Activated naive CD4-positive, alpha-beta T cell (primary cell): Measurements from ENCODE around the gene TENT5C.

Experiments used
- DNase-seq, 4 experiments: peaks; one replicate each; lab custom pipeline; 2025; lab: John Stamatoyannopoulos, UW

TENT5C gene

DNA sequence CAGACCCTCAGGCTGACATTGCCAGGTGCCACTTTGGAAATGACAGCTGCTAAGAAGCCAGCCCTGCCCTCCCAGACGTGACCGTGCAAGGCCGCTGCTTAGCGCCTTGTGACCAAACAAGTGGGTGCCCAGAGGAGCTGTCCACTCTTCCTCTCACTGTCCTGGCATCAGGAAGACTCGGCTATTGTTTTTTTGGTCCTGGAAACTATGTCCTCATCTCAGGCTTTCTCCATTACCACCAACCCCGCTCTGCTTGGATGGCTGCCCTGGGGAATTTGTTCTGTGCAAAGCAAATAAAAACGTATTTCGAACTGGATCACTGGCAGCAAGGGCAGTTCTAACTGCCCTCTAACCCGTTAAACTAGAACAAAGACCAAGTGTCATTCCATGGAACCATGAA lies 13.7 kb upstream of the TENT5C start:
- DNase-seq = no peak

GRCh38 chr1:117594261-117594990 lies 11.4 kb upstream of the TENT5C start:
- DNase-seq = no peak

- no peak for DNase-seq
These were observed 9.7 kb upstream of the TENT5C start for GRCh38 chr1:117596023-117596720.

DNA sequence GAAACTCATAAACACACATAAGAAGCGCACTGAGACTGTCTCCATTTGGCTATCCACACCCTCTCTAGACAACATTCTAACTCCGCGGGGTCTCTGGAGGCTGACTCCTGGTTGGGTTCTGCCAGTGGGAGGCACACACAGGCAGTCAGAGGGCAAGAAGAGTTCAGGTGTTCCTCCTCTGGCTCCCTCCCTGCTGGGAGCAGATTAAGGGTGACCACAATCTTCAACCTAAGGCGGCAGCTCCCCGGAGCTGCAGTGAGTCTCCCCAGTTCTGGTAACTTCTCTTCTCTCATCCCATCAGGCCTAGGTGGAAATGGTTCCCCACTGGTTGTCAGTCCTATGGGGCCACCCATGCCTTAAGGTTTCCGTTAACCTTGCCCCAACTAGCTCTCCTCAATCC lies 7.4 kb upstream of the TENT5C start:
- DNase-seq = no peak

DNA sequence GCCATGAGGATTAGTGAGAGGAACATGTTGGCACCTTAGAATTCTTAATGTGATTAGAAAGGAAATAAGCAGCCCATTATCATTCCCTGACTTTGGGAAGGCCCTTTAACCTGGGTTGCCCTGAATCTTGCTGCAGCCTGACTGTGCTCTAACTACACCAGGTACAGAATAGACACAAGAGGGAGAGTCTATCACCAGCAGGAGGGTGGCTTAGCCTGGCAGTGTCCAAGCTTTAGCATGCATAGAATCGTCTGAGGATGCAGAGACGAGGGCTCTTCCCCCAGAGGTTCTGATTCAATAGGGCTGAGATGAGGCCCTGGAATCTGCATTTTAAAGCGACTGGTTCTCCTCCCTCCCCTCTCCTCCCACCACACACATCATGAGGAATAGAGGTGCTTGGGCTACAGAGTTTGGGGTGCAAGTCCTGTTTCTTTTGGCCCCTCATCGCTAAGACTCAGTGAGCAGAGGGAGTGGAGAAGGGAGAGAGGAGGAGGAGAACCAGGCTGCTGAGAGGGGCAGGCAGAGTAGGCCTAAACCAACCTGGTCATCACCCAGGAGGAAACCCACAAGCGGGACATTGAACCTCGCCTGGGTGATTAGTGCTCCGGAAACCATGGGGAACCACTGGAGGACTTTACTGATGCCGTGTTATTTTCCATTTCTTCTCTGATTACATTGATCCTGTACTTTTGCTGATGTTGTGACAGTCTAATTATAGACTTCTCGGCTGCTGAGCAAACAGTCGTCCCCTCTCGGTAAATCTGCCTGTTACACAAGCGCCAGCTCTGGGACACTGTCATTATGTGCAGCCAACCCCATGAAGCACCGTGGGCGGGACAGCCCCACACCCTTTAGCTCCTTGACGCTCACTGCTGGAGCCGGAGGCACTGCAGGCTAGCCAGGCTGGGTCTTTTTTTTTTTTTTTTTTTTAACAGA lies 6.3 kb upstream of the TENT5C start:
- DNase-seq = no peak

DNA sequence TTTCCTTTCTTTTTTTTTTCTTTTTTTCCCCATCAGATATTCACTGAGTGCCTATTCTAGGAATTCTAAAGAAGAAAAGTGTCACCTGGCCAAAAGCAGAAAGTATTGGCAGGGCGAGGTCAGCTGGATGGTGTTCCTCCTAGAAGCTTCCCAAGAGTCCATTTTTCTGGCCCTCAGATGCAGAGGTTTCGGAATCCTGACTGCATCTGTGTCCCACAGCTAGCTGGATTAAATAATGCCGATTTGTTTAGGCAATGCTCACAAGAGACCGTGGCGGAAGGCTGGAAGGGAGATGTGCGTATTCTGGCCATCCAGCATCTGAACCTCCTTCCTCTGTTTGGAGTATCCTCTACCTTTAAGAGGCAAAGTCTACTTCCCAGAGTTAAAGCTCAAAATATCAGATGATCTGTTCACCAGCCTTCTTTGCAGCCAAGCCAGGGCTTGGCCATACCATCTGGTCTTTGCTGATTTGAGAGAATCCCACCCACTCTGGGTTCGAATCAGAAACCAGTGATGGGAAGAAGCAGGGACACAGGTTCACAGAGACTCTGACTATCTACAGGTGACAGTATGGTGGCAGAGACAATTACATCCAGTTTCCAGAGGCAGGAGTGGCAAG lies 5.4 kb upstream of the TENT5C start:
- DNase-seq = no peak

DNA sequence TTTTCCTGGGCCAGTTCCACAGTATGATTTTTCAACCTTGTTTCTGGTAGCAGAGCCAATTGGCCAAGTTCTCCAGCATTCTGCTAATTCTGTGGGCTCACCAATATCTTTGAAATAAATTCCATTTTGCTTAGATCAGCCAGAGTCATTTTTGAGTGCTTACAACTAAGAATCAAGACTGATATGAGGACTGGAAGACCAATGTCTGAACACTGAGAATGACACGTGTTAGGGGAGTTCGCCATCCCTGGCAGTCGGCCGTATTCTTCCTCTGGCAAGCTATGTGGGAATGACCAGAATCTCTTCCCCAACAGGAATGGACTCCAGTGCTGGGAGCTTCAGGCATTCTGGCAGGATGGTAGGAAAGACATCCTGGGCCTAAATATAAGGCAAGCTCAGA lies 4.9 kb upstream of the TENT5C start:
- DNase-seq = no peak

DNA sequence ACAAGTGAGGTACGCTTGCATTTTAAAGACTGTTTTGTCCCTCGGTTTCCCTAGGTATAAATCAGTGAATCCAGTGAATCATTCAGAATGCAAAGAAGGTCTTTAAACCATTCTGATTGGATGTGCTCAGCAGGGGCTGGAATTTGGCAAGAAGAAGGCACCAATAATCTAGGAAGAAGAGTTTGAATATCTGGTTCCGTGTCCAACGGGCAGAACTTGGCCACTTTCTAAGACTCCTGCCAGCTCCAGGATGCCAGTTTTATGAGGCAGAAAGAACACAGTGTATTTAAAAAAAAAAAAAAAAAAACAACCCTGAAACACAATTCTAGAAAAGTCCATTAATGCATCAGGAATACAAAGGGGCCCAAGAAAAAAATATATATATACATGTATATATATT lies 3.0 kb upstream of the TENT5C start:
- no peak for DNase-seq

DNA sequence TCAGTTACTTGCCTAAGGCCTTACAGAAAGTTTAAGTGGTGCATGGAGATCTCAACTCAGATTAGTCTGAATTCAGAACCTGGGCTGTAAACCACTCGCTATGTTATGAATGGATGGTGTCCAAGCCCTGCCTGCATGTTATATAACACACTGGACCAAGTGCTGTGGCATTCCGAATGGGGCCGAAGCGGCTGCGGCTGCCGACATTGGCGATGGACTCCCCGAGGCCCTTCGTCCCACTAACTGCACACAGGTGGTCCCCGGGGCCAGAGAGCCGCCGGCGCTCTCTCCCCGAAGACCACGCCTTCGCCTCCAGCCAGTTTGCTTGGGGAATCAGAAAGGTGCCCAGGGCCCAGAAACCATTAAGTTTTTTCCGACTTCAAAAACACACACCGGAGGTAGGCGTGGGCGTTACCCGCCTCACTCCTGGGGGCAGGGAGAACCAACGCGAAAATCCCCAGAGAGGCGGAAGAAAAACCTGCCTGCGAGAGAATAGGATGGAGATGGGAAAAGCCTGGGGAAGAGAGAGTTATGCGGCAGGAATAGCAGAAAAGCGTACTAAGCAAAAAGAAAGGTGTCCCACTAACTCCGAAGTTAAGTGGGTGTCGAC lies 579 bp upstream of the TENT5C start:
- DNase-seq = peak in 1 of 4 experiments; percentile 59

DNA sequence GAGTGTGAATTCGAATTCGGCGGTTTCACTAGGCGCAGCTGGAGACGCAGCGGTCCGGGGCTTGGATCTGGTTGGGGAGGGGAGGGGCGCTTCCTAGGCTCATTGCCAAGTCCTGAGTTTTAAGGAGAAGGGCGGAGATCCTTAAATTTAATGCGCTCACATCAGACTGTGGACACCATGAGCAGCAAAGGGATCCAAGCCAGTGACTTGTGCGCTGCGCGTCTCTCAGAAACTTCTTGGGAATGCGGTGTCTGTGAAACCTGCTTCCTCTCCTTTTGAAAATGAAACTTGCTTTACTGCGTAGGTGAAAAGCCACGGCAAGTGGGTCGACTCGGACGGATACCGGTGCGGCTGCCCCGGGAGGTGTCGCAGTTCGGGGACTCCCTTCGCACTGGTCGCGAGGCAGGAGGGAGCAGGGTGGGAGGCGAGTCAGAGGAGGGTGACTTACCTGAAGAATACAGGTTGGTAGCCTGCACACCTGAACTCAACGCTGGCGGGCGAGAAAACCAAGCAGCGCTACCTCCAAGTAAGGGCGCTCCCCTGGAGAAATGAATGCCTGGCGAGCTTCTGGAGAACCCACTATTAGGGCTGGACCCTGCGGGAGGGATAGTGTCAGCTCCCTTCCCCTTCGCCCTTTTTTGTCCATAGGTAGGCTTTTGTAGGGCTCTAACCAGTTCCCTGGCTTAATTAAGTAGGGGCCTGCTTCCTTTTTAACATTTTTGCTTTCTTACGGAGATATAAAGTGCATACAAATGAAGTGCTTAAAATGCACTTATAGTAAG lies 992 bp downstream of the TENT5C start:
- peak in 3 of 4 experiments; percentile 15 to 44 (median 30) for DNase-seq

DNA sequence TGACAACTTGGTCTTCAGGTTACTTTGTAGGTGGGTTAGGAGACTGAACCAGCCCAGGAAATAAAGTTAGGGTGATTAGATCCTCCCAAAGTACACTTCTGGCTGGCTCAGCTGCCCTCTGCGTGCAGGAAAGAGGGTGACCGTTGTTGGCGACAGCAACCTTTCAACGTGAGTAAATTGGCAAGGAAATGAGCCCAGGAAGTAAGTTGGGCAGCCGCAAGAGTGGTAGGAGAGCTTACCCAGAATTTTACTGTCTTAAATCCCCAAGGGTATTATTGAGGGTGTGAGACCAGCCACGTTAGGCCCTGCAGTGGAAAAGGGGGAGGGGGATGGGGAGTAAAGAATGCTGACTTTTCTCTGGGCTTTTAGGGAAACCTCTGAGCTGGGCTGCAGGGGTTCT lies 1.6 kb downstream of the TENT5C start:
- peak in 2 of 4 experiments; percentile 7 to 18 for DNase-seq

DNA sequence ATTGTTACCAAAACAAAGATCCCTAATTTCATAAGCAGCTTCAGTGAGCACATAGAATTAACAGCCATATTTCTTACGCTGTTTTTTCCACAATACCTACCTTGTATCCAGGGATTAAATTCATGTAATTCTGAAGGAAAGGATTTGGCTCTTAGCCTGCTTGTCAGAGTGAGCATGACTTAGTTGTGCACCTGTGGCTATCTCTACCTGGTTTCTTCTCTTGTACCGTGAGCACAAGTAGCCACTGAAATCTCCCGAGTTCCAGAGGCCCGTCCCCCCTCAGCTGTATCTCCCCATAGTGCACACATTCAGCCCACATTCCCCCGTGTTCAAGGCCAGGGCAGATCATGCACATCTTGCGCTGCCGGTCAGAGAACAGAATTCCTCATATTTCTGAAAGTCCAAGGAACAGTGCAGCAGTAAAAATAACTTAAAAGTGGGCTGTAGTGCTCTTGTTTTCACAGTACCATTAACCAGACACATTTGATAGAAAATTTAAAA lies 2.3 kb downstream of the TENT5C start:
- no peak for DNase-seq

DNA sequence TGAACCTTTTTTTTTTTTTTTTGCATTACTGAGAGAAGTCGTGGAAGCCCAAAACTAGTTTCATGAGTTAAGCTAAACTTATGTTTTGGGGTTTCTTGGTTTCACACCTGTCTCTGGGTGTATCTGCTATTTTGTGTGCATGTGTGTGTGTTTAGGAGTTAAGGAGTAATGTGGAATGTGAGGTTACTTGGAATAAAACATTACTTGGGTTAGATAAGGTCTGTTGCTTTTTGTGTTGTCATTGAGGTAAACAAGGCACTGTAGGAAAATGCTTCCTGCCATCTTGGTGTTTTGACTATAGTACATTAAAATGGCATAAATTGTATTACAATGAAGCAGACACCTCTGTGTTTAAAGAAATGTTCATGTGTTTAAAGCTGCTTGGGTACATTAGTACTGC lies 2.9 kb downstream of the TENT5C start:
- no peak for DNase-seq

DNA sequence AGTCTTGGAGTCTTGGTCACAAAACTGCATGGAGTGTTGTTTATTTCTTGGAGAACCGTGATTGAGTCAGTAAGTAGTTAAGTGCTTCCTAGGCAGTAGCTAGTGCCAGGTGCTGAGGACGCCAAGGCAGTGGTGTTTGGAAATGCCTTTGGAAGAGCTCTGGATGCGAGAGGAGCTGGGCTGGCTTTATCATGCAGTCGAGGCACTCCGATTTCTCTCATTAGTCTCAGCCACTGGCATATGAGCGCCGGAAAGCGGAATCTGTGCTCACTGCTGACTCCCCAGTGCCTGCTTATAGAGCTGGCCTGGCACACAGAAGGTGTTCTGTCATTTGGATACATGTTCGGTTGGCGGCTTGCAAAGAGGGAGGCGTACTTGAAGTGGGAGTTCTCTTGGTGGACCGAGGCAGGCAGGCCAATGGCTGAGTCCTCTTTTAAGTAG lies 3.6 kb downstream of the TENT5C start:
- no peak for DNase-seq

DNA sequence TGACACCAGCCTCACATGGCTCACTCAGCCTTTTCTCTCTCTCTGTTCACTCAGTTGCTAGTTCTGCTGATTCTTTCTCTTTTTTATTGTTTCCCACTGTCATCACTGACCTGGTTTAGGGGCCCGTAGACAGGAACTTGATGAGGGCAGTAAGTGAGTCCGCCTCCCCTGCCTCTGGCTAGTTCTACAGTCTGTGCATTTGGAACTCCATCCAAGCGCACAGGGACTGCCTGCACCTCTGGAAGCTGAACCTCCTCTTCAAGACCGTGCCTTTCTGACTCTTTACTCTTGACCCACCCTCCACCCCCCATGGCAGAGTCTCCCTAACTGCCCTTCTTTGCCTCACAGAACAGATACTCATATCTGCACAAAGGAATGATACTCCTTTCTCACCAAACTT lies 4.2 kb downstream of the TENT5C start:
- no peak for DNase-seq

GRCh38 chr1:117611121-117611601 lies 5.3 kb downstream of the TENT5C start:
- DNase-seq = no peak

GRCh38 chr1:117611894-117612483 lies 6.1 kb downstream of the TENT5C start:
- no peak for DNase-seq

DNA sequence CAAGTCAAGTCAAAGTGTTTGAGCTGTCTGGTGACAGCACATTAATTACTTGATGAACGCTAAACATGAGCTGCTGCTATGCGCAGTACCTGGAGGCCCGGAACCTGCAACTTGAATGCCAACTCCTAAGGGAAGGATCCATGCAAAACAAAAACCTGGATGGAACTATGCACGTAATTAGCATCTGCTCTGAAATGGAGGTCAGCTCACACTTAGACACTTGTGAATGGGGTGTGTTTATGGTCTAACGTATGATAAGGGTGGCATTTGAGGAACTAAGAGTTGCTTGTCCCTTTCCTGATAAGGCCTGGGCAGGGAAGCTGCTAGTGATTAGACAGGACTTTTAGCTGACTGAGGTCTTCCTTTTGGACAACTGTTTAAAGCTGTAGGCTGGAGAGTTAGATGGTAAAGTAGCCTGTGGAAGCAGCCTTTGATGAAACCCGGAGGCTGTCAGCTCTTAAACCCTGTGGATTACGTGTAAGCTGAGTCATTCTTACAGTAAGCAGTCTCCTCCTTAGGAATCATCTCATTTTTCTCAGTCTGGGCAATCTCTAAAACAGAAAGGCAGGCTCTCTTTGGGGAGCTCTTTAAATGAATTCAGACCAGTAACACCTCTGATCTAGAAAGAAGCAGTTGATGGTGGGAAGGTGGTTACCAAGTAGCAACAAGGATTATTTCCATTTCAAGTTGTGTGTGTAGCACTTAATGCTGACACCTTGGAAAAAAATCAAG lies 6.8 kb downstream of the TENT5C start:
- no peak for DNase-seq

GRCh38 chr1:117613249-117613968 lies 7.6 kb downstream of the TENT5C start:
- DNase-seq = no peak
